ENCODE results near the gene SUMO1. TPM values are rescaled to one million over a fixed set of nuclear protein-coding genes. Genes with fewer than 3 reads are reported as not detected.

Gene SUMO1
- total and polyA plus RNA-seq, 2 donors (not counting 3 experiments of a cell fraction or from before 2014, with no cell fraction given), result 38.5 to 105 TPM

- dilution Hi-C loops (cut with MboI; ENCODE audit: extremely low pct_ligation_motif_present, low sequenced_read_pairs) (no loop called here), intact Hi-C loops (cut with micrococcal nuclease) (no loop called here)
- peaks cover 0 to 3% of the 10 kb centered on the region in 2 experiments for H3K36me3 ChIP-seq (ENCODE audit: control insufficient read depth in 2 of 2, extremely low read depth in 1 of 2, insufficient read depth in 2 of 2, low read length in 2 of 2)
- ChIA-PET CTCF (no interaction called here), POLR2A (no interaction called here)
- H3K9ac ChIP-seq (replicated peaks; ENCODE audit: extremely low read depth, insufficient read depth, low read length), result no peak overlapping the region
- no peak overlapping the region for H3K4me2 ChIP-seq (ENCODE audit: insufficient read depth, low read length)
- TF ChIP-seq MYC (IDR thresholded peaks at IDR 0.05; ENCODE audit: low read depth, low read length) (no peak), POLR2A (IDR thresholded peaks at IDR 0.05; ENCODE audit: low read depth, low read length) (no peak), FOS (IDR thresholded peaks at IDR 0.05; ENCODE audit: borderline replicate concordance, insufficient read depth, low read length) (no peak), MAX (IDR thresholded peaks at IDR 0.05; ENCODE audit: insufficient read depth, insufficient read length) (no peak), CTCF (IDR thresholded peaks at IDR 0.05; ENCODE audit: extremely low read depth in 1 of 2, insufficient read depth in 1 of 2, low read depth in 1 of 2, low read length in 2 of 2) (no peak), EZH2 (IDR thresholded peaks at IDR 0.05; ENCODE audit: borderline replicate concordance, low read depth, low read length, severe bottlenecking) (no peak), GATA2 (IDR thresholded peaks at IDR 0.05; ENCODE audit: insufficient read depth, insufficient read length, low read depth, low read length) (no peak), JUN (IDR thresholded peaks at IDR 0.05; ENCODE audit: borderline replicate concordance, insufficient read depth, insufficient read length, low read depth) (no peak), POLR2AphosphoS5 (IDR thresholded peaks at IDR 0.05; ENCODE audit: insufficient read depth, low read depth, low read length) (no peak)
- BruUV-seq (replicated peaks), result no TSS peak
- no peak overlapping the region for H3K4me3 ChIP-seq (replicated peaks in 1 of 3; ENCODE audit: insufficient read depth in 1 of 3, low read depth in 1 of 3, low read length in 3 of 3)
- H3K27me3 ChIP-seq (ENCODE audit: control insufficient read depth in 2 of 2, insufficient read depth in 2 of 2, low read length in 2 of 2), result no peaks in the 10 kb centered on the region
- no peak for FAIRE-seq
- H3K4me1 ChIP-seq (ENCODE audit: control insufficient read depth, extremely low read depth, insufficient read depth, low read length), result no peaks in the 10 kb centered on the region
- H3K9me1 ChIP-seq (replicated peaks; ENCODE audit: control insufficient read depth, extremely low read depth, insufficient read depth, low read length), result no peaks in the 10 kb centered on the region
- no peak overlapping the region for H2AFZ ChIP-seq (ENCODE audit: low read depth, low read length)
- no peak for DNase-seq (ENCODE audit: low read depth, low spot score)
- no peaks in the 10 kb centered on the region for H4K20me1 ChIP-seq (replicated peaks; ENCODE audit: control insufficient read depth, extremely low read depth, insufficient read depth, low read length)
- peaks cover 9% of the 10 kb centered on the region for H3K79me2 ChIP-seq (ENCODE audit: control insufficient read depth, insufficient read depth, low read length)
- H3K9me3 ChIP-seq (replicated peaks; ENCODE audit: control insufficient read depth, insufficient read depth, low read length), result no peaks in the 10 kb centered on the region
- no peak overlapping the region for H3K27ac ChIP-seq (ENCODE audit: insufficient read depth, low read depth, low read length)
Observed at GRCh38 chr2:202215179-202215578, 23.2 kb downstream of the SUMO1 start.
